GM18870 (cell line): ENCODE measurements around the gene RFNG.

Experiments used
- ATAC-seq: cut with Tn5 transposase; IDR thresholded peaks from one replicate; pipeline ENCODE4 v1.9.1; 2021; ENCODE audit warnings: moderate library complexity; ENCODE audit not compliant: unreplicated experiment

RFNG gene

DNA sequence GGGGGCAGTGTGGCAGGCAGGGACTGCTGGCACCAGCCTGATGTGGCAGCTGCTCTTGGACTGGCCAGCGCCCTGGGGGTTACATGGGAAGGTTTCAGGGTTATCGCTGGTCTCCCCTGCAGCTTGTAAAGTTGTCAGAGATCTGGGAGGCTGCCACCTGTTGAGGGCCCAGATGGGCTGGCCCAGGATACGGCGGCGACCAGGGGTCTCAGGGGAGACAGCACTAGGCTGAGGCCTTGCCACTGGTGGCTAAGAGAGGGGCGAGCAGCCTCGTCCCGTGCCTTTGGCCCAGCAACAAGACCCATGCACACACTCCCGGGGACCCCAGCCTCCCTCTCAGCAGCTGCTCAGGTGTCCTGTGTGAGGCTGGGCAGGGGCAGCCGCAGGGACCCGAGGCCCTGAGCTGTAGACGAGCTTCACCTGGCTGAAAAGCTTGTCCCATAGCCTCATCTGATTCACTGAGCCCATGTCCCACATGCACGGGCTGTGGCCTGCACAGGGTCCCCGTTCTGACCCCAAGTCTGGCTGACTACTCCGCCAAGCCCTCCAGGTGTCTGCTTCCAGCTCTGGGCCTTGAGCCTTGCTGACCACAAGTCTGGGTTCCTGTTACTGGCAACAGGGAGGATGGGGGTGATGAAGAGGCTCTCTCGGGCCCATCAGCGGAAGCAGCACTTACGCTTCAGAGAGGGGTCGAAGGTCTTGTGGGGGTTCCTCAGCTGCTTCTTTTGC is 7.8 kb upstream of the RFNG start:
- ATAC-seq, result no peak

DNA sequence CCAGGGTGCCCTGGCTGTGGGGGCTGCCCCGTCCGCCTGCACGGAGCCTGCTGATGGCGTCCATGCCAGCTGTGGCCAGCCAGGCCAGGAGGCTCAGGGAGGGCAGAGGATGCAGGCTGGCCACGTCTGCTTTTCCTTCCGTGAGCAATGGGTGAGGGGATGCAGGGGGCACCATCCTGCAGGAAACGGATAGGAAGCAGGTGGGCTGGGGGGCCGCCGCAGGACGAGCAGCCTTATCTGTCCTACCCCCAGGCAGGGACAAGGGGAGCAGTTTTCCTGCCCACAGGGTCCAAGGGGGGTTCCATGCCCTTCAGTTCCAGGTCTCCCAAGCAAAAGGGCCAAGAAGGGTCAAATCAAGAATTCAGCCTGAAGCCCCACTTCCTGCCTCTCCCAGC is 7.2 kb upstream of the RFNG start:
- ATAC-seq, result no peak

DNA sequence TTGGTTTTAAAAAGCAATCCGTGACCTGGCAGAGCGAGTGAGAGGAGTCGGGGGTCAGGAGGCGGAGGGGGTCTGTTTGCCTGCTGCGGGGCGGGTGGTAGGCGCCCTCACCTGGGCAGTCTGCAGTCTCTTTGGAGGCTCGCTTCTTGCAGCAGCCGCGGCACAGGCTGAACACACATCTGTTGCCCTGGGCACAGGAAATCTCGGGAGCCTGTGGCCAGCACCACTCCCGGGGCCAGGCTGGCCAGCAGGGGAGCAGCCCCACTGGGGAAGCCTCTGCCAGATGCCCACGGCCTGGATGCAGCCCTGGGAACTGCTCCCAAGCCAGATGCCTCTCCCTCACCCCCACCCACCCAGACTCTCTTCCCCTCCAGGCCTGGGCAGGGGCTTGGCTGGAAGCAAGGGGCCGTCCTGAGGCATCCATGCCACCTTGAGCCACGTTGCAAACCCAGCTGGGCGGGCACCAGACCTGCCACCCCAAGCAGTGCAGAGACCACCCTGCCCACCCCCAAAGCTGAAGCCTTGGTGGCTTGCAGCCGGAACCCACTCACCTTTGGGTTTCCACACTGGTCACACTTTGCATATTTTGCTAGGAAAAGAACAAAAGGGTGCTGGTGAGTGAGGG is 6.7 kb upstream of the RFNG start:
- ATAC-seq, result no peak

DNA sequence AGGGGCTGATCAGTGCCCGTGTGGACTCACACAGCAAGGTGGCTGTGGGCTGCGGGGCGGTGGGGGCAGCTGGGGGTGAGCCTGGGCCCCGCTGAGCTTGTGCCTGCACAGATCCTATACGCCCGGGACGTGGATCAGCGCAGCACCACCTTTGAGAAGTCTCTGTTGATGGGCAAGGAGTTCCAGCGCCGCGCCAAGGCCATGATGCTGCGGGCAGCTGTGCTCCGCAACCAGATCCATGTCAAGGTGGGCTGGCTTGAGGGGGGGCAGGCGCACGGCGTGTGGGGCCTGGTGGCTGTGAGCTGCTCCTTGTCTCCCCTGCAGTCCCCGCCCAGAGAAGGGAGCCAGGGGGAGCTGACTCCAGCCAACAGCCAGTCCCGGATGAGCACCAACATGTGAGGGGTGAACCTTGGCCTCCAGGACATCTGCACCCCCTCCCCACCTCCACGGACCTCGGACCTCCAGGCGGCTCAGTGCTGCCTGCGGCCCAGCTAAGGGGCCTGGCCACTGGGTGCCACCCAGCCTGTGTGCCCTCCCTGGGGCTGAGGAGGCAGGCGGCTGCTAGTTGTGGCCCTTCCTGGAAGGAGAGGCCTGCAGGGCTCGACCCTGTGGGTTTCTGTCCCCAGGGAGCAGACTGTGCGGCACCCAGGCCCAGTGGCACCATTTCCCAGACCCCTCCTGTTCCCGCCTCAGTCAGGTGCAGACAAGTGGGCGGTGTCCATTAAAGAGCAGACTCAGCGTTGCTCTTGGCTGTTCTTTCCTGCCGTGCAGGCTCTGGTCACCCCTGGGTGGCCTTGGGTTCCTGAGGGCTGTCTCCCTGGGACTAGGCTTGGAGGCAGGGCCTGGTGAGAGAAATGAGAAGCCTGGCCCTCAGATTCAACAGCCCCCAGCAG is 5.4 kb upstream of the RFNG start:
- ATAC-seq, result no peak

DNA sequence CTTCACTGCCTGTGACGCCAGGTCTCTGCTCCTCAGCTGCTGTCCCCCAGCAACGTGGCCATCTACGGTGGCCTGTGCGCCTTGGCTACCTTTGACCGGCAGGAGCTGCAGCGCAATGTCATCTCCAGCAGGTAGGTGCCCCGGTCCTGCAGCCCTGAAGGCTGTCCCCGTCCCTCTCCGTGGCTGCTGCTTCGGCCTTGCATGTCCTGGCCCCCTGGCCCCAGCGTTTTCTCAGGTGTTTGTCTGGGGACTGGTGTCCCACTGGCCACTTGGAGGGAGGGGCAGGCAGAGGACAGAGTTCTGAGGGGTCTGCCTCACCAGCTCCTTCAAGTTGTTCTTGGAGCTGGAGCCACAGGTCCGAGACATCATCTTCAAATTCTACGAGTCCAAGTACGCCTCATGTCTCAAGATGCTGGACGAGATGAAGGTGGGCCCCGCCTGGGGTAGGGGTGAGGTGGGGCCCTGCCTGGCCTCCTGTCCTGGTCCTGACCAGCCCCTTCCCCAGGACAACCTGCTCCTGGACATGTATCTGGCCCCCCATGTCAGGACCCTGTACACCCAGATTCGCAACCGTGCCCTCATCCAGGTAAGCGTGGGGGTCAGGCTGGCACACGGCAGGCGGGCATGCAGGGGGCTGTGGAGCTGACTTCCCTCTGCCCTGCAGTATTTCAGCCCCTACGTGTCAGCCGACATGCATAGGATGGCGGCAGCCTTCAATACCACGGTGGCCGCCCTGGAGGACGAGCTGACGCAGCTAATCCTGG is 4.5 kb upstream of the RFNG start:
- ATAC-seq, result no peak

GRCh38 chr17:82055023-82055964 is 3.7 kb upstream of the RFNG start:
- ATAC-seq, result no peak

DNA sequence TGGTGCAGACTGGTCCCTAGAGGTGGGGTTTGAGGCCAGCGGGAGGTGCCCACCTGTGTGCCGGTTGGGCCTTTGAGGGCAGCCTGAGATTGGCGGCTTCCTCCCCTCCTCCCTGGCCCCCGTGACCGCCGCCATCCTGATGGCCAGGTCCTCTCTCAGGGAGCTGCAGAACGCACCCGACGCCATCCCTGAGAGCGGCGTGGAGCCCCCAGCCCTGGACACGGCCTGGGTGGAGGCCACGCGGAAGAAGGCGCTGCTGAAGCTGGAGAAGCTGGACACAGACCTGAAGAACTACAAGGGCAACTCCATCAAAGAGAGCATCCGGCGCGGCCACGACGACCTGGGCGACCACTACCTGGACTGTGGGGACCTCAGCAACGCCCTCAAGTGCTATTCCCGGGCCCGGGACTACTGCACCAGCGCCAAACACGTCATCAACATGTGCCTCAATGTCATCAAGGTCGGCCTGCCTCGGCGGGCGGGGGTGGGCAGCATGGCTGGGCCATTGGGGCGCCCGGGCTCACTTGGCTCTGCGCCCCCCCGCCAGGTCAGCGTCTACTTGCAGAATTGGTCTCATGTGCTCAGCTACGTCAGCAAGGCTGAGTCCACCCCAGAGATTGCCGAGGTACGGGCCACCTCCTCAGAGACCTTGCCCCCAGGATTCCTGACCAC is 2.9 kb upstream of the RFNG start:
- ATAC-seq, result no peak

DNA sequence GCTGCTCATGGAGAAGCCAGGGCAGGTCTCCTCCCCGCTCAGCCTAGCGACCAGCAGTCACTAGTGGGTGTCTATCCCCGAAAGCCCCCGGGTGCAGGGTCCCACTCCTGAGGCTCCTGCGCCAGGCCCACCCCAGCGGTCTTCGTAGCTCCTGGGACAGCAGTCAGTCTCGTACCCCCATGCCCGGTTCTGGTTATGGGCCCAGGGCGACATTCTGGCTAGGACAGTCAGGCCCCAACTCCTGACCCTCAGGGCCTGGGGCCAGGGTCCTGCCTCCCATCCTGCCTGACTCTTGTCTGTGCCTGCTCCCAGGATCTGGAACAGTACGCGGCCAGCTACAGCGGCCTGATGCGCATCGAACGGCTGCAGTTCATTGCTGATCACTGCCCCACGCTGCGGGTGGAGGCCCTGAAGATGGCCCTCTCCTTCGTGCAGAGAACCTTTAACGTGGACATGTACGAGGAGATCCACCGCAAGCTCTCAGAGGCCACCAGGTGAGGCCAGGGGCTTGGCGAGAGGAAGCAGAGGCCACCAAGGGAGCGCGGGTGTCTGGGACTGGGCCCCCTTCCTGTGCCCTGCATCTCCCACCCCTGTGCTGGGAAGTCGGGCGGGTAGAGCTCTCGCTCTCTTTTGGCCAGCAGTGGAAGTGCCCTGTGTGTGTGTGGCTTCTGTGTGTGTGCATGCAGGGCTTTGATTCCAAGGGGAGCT is 2.1 kb upstream of the RFNG start:
- ATAC-seq, result no peak

DNA sequence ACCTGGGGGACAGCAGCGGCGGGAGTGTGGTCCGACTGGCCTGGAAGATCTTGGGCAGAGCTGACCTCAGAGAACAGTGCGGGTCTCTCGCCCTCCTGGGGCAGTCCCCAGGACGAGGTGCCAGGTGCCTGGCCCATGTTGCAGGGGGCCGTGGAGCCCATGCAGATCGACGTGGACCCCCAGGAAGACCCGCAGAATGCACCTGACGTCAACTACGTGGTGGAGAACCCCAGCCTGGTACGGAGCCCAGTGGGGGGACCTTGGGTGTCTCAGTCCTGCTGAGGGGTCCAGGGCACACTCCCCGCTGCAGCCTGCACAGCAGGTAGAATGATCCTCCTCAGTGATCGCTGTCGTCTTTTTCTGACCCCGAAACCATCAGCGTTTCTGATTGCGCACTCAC is 1.5 kb upstream of the RFNG start:
- no peak for ATAC-seq

GRCh38 chr17:82052638-82053059 is 1.0 kb upstream of the RFNG start:
- ATAC-seq, result no peak

DNA sequence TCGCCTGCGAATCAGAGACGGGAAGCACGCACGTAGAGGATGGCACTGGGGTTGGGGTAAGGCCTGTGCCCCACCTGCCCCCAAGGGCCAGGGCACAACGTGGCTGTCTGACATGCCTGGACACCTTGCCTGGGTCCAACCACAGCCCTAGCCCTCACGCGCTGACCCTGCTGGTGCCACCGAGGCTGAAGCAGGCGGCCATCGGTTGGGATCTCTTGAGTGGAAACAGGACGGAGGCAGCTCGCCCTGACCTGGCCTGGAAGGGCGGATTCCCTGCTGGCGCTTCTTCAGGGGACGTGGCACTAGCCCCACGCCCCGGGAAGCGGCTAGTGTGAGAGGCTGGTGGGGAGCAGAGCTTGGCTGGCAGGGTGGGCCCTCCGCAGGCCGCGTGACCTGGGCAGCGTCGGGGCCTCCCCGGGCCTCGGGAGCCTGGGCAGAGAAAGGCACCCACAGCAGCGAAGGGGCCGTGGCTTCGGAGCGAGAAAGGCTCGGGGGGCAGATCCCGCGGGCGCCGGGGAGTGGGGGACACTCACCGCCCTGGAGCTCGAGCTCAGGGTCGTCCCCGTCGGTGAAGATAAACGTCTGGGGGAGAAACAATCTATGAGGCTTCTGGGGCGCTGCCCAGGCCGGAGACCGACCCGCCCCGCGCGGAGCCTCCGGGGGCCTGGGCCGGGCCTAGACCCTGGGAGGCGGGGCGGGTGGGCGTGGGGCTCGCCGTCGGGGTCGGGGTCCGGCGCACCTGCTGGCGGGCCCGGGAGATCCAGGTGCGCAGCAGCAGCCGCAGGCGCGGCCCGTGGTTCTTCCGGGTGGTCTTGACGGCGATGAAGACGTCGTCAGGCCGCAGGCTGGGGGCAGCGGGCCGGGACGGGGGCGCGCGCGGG is 610 bp downstream of the RFNG start:
- no peak for ATAC-seq

- no peak for ATAC-seq
These were observed 1.4 kb downstream of the RFNG start for GRCh38 chr17:82050152-82050760.

GRCh38 chr17:82049521-82049971 is 2.1 kb downstream of the RFNG start:
- no peak for ATAC-seq

GRCh38 chr17:82049106-82049505 is 2.5 kb downstream of the RFNG start:
- no peak for ATAC-seq

- ATAC-seq, result no peak
These were observed 3.0 kb downstream of the RFNG start for GRCh38 chr17:82048571-82048971.

- ATAC-seq, result no peak
These were observed 3.6 kb downstream of the RFNG start for GRCh38 chr17:82047914-82048570.

- ATAC-seq, result no peak
These were observed 4.2 kb downstream of the RFNG start for GRCh38 chr17:82047379-82047778.
